GDM1 (cell line): ENCODE results near the gene AP2S1.
"Not testable (repeated sequence)": the region's sequence is repeated elsewhere in the genome, so short reads cannot be mapped to it uniquely, and the experiment has no call there.

Experiments used
- DNase-seq: peaks from one replicate; lab custom pipeline; 2025; lab: John Stamatoyannopoulos, UW

The AP2S1 gene

DNA sequence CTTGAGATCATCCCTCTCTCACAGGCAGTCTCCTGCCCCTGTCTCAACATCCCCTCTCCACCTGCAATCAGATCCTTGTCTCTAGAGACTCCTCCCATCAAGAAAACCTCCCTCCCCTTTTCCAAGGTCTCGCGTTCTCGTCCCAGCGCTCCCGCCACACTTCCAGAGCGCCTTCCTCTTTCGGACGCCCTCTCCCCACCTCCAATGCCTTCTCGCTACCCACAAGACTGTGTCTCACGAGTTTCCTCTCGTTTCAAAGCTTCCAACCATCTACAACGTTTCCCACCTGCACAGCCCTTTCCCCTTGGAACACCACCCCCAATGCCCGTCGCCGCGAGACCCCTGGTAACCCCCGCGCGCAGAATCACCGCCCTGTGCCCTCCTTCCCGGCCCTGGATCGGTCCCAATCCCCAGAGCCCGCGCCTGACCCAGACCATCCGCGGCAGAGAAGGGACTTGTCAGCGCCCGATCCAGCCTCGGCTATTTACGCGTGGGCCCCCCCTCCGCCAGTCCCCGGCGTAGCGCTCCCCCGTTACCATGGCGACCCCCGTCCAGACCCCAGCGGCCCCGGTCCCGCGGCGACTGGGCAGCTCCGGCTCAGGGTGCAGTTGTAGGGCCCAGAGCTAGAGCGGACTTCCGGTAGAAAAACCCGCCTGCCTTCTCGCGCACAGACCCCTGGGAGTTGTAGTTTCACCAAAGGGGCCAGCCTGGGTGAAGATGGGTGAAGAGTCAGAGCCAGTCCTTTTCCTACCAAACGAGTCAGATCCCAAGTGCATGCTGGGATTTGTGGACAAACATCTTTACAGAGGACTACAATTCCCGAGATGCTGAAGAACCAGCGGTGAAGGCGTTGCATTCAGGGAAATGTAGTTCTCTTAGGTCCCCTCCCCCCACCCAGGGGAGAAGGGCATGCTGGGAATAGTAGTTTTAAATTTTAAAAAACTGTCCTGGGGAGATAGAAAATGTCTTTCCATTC lies at the start of gene AP2S1:
Gene AP2S1, minus strand, starts transcription at position 619 of the 976 bp plus-strand sequence. Its CDS starts 80 bp downstream, at position 539.
- DNase-seq, result peak; percentile 91

DNA sequence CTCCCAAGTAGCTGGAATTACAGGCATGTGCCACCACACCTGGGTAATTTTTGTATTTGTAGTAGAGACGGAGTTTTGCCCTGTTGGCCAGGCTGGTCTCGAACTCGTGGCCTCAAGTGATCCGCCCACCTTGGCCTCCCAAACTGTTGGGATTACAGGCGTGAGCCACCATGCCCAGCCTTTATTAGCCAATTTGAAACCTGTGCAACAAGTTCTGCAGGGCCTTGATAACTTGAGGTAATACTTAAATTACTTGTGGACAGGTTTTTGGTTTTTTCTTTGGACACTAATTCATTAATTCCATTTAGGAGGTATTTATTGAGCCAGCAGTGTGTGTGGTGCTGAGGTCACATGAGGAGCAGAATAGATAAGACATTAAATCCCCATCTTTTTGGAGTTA lies 49.7 kb upstream of the AP2S1 start:
- no peak for DNase-seq

DNA sequence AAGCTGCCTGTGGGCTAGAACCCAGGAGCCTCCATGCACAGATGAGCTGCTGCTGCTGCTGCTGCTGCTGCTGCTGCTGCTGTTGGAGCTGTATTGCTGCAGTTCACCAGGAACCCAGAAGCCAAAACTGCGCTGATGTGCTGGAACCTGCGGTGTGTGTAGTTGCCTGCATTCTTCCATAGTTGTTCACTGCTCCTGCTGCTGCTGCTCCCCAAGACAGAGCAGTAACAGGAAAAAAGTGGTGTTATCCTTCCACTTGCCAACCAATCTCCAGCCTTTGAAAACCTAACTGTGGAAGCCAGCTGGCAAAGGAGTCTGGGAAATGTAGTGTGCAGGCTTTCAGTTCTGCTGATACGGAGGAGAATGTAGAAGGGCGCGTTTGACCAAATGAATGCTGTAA lies 48.1 kb upstream of the AP2S1 start:
- DNase-seq, result no peak

- DNase-seq, result no peak
Measured at GRCh38 chr19:46896076-46896794, 45.6 kb upstream of the AP2S1 start.

DNA sequence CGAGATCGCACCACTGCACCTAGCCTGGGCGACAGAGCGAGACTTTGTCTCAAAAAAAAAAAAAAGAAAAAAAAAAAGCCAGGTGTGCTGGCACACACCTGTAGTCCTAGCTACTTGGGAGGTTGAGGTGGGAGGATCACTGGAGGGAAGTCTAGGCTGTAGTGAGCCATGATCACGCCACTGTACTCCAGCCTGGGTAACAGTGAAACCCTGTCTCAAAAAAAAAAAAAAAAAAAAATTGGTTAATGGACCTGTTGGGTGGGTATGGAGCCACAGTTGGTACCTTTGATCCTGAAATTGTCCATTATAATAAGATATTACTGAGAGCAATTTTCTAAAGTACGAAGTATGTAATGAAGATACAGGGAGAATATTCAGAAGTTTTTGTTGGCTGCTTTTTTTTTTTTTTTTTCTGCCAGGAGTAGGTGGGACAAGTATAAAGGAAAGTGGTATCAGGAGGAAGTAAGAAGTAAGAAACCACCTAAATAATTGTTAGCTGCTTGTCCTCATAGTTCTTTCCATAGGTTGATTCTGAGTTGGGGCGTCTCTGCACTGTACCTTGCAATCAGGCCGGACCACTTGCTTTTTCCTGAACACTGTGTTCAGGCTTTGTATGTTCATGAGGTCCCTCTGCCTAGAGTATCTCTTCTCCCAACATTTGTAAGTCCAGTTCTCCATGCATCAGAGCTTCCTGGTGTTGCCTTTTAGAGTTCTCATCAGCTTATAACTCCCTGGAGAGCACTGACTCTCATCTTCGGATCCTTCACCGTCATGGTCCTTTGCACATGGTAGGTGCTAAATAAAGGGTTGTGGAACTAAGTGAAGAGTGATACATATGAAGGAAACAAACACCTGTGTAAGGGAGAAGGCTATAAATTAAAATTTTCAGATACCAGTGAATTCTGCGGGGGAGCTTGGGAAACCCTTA lies 41.9 kb upstream of the AP2S1 start:
- DNase-seq, result no peak

- DNase-seq, result no peak
Measured at GRCh38 chr19:46890423-46891170, 40.0 kb upstream of the AP2S1 start.

GRCh38 chr19:46887240-46887782 lies 36.7 kb upstream of the AP2S1 start:
- no peak for DNase-seq

DNA sequence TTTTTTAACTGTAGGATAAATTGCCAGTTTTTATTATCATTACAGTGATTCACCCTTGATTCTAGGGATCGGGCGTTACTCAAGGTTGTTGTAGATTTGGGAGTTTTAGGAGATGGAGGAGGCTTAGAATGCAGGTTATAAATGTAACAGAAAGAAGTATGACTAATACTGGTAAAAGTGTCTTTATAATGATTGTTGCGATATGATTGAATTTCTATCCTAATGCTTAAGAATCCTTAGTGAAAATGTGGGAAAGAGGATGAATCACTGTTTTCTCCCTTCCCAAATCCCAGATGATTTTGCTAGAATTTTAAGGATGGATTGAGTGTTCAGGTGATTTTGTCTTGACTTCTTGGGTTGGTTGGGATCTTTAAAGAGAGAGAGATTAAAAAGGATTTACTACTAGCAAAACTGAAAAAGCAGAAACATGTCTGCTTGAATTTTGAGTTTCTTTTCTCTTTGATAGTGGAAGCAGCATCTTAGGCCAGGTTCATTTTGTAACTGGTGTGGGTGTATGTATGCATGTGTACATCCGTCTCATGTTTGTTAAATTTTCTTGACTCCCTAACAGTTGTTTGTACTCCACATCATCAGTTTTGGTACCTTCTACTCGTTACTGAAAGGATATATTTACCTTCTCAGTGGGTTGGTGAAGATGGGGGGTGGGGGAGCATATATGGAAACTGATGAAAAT lies 36.0 kb upstream of the AP2S1 start:
- DNase-seq, result no peak

DNA sequence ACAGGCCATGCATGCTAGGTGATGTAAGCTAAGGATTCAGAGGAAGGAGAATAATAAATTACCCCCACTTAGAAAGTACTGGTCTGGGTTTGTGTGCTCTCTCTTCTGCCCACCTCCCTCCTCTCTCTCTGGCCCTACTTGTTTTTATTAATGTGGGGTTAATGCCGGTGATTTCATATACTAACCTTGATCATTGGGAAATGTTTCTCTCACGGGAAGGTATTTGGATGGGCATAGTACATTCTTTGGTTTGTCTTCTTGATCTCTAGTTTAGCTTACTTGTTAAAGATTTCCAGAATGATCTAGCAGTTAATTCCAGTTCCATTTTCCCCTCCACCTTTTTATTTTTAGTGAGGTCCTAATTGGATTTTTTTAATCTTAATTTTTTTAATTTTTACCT lies 34.8 kb upstream of the AP2S1 start:
- no peak for DNase-seq

- DNase-seq, result not testable (repeated sequence)
Measured at GRCh38 chr19:46882751-46883150, 32.1 kb upstream of the AP2S1 start.

DNA sequence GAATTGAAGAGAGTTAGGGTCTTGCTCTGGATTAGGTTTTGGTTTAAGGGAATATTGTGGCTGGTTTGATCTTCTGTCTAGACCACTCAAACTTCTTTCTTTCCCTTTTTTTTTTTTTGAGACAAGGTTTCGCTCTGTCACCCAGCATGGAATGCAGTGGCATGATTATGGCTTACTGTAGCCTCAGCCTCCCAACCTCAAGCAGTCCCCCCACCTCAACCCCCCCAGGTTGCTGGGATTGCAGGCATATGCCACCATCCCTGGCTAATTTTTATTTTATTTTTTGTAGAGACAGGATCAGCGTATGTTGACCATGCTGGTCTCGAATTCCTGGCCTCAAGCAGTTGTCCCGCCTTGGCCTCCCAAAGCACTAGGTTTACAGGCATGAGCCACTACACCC lies 31.4 kb upstream of the AP2S1 start:
- DNase-seq, result no peak

GRCh38 chr19:46881092-46881491 lies 30.4 kb upstream of the AP2S1 start:
- no peak for DNase-seq

DNA sequence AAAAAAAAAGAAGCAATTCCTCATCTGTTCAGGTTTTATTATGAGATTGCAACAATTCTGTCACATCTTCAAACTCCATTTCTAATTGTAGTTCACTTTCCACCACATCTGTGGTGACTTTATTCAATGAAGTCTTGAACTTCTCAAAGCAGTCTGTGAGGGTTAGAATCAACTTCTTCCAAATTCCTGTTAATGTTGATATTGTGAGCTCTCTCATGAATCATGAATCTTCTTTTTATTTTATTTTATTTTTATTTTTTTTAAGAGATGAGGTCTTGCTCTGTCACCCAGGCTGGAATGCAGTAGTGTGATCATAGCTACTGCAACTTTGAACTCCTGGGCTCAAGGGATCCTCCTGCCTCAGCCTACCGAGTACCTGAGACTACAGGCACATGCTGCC lies 29.8 kb upstream of the AP2S1 start:
- no peak for DNase-seq

GRCh38 chr19:46878613-46879375 lies 28.1 kb upstream of the AP2S1 start:
- no peak for DNase-seq

DNA sequence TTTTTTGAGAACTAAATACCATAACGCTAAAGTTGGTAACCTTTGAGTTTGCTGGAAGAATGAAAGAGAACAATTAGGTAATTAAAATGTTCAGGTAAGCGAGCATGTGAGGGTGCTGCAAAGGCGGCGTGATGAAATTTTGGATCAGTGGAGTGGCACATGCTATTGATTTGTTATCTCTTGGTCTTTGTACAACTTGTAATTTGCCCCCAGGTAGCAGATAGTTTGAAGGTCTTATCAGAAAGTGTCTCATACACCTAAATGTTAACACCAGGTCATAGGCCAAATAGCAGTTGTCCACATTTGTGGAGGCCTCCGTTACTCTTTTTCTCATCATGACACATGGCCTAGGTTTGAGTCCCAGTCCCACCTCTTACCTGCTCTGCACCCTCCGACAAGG lies 25.0 kb upstream of the AP2S1 start:
- no peak for DNase-seq

DNA sequence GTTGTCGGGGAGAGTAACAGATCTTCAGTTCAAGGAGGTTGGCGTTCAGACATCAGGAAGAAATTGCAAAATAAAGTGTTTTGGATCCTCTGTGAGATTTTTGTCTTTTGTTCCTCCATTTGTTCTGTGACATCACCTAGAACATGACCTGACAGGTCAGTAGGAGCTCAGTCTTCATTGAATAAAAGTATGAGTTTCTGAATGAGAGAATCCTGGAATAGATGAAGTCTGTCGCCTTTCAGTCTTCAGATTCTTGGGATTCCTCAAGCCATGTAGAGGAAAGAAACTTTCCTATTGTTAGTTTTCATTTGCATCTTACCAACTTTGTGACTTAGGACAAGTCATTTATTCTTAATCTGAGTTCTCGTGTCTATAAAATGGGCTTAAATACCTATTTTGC lies 24.6 kb upstream of the AP2S1 start:
- no peak for DNase-seq

DNA sequence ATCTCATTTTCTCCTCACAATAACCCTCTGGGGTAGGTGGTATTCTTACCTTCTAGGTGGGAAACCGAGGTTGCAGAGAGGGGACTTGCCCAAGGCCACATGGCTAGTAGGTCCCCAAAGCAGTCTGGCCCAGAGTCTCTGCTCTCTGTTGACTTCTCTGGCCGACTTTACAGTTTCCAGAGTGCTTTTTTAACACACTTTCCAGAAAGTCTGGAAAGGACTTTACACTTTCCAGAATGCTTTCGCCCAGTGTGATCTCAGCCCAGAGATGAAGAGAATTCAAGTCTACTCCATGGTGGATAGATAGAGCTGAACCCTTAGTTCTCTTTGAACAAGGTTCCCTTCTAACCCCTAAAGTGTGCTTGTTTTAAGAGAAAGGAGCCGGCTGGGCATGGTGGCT lies 22.3 kb upstream of the AP2S1 start:
- no peak for DNase-seq

DNA sequence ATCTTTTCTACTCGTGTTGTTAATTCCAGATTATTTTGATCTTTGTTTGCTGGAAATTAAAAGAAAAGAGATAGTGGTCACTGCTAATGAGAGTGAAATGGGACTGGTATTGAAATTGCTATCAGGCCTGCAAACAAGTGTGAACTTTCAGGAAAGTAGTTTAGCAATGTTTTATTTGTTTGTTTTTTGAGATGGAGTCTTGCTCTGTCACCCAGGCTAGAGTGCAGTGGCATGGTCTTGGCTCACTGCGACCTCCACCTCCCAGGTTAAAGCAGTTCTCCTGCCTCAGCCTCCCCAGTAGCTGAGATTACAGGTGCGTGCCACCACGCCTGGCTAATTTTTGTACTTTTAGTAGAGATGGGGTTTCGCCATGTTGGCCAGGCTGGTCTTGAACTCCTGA lies 20.5 kb upstream of the AP2S1 start:
- not testable (repeated sequence) for DNase-seq

GRCh38 chr19:46868025-46868802 lies 17.6 kb upstream of the AP2S1 start:
- no peak for DNase-seq
